Endothelial cell (in vitro differentiated cells): Measurements from ENCODE around the gene PADI1. TPM values are rescaled to one million over a fixed set of nuclear protein-coding genes. Genes with fewer than 3 reads are reported as not detected.

Experiments
- DNase-seq: peaks from one replicate; pipeline ENCODE4 v3.0.0; 2021; ENCODE audit warnings: low spot score
- H3K27ac Mint-ChIP-seq: one replicate; pipeline ENCODE4 v1.8.0; 2021; ENCODE audit warnings: mixed read lengths, inconsistent platforms; ENCODE audit not compliant: unreplicated experiment
- H3K27me3 Mint-ChIP-seq: one replicate; pipeline ENCODE4 v1.8.0; 2021; ENCODE audit warnings: mild to moderate bottlenecking, moderate library complexity, mixed read lengths, inconsistent platforms; ENCODE audit not compliant: unreplicated experiment
- H3K36me3 Mint-ChIP-seq: one replicate; pipeline ENCODE4 v1.8.0; 2021; ENCODE audit warnings: mild to moderate bottlenecking, low read depth, mixed read lengths, inconsistent platforms; ENCODE audit not compliant: unreplicated experiment
- H3K4me1 Mint-ChIP-seq: one replicate; pipeline ENCODE4 v1.8.0; 2021; ENCODE audit warnings: mild to moderate bottlenecking, mixed read lengths, inconsistent platforms; ENCODE audit not compliant: unreplicated experiment
- H3K4me3 Mint-ChIP-seq: one replicate; pipeline ENCODE4 v1.8.0; 2021; ENCODE audit warnings: mild to moderate bottlenecking, mixed read lengths, inconsistent platforms; ENCODE audit not compliant: unreplicated experiment
- H3K9me3 Mint-ChIP-seq: one replicate; pipeline ENCODE4 v1.8.0; 2021; ENCODE audit warnings: mixed read lengths, inconsistent platforms; ENCODE audit not compliant: unreplicated experiment
- total RNA-seq: library from RNA; stranded (reverse); fragmentation: NEBNext Ultra II Directional; extraction: Animal tissue kit (Norgen Biotek cat#: 25700); gene quantifications from one replicate; pipeline ENCODE4 v1.2.1, GENCODE V29; 2021; ENCODE audit not compliant: unreplicated experiment
- TF ChIP-seq, protein P1 (sequence below): fragments of 200-600 bp; sonication (generic); IDR thresholded peaks from one replicate; pipeline ENCODE4 v1.5.0; 2021; ENCODE audit warnings: antibody characterized with exemption; ENCODE audit not compliant: unreplicated experiment

The PADI1 gene
- total RNA-seq, 1 donor from 2014 or later = 0.08 TPM

DNA sequence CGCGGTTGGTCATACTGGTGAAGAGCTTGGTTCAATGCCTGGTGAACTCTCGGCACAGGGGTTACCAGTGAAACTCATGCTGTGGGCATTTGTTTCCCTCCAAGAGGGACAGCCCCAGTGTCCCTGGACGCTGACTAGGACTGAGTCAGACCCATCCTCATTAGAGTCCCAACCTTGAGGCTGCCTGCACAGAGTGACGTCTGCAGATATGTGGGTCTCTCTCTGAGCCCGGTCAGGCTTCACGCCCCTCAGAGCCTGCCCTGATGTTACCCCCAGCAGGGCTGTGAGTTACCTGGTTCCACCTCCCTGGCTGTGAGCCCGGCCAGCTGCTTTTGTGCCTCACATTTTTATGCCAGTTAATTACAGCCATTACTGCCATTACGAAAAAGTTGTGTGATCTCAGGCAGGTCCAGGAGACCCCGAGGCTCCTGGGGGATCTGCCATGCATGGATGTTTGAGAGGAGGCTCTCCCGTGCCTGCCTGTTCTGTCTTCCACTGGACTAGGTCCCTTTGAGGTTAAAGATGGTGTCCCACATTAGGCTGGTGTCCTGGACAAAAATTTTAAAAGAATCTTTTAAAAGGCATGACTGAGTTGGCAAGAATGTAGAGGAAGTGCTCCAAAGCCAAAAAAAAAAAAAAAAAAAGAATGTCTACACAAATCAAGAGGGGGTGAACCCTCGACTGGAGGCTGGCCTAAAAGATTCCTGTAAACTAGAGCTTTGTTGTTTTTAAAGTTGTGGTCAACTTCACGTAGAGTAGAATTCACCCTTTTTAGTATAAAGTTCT is 36.6 kb upstream of the PADI1 start:
- no peak overlapping the region for H3K27ac Mint-ChIP-seq
- no peak overlapping the region for H3K4me3 Mint-ChIP-seq
- no peaks in the 10 kb centered on the region for H3K9me3 Mint-ChIP-seq
- H3K4me1 Mint-ChIP-seq = no peaks in the 10 kb centered on the region
- H3K36me3 Mint-ChIP-seq = no peaks in the 10 kb centered on the region
- peaks cover 3% of the 10 kb centered on the region for H3K27me3 Mint-ChIP-seq
- TF ChIP-seq, protein P1, sequence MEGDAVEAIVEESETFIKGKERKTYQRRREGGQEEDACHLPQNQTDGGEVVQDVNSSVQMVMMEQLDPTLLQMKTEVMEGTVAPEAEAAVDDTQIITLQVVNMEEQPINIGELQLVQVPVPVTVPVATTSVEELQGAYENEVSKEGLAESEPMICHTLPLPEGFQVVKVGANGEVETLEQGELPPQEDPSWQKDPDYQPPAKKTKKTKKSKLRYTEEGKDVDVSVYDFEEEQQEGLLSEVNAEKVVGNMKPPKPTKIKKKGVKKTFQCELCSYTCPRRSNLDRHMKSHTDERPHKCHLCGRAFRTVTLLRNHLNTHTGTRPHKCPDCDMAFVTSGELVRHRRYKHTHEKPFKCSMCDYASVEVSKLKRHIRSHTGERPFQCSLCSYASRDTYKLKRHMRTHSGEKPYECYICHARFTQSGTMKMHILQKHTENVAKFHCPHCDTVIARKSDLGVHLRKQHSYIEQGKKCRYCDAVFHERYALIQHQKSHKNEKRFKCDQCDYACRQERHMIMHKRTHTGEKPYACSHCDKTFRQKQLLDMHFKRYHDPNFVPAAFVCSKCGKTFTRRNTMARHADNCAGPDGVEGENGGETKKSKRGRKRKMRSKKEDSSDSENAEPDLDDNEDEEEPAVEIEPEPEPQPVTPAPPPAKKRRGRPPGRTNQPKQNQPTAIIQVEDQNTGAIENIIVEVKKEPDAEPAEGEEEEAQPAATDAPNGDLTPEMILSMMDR = no peak
- DNase-seq = no peak

GRCh38 chr1:17170571-17170970 is 34.4 kb upstream of the PADI1 start:
- no peaks in the 10 kb centered on the region for H3K4me1 Mint-ChIP-seq
- H3K27me3 Mint-ChIP-seq = peaks cover 5% of the 10 kb centered on the region
- H3K27ac Mint-ChIP-seq = no peak overlapping the region
- H3K9me3 Mint-ChIP-seq = no peaks in the 10 kb centered on the region
- TF ChIP-seq, protein P1 = no peak
- no peaks in the 10 kb centered on the region for H3K36me3 Mint-ChIP-seq
- DNase-seq = no peak
- H3K4me3 Mint-ChIP-seq = no peak overlapping the region

- Mint-ChIP-seq H3K4me3 (no peak overlapping the region), H3K27ac (no peak overlapping the region), H3K9me3 (no peaks in the 10 kb centered on the region), H3K4me1 (no peaks in the 10 kb centered on the region), H3K27me3 (peaks cover 3% of the 10 kb centered on the region), H3K36me3 (no peaks in the 10 kb centered on the region)
- DNase-seq = no peak
- TF ChIP-seq, protein P1 = no peak
Measured at GRCh38 chr1:17173217-17173616, 31.7 kb upstream of the PADI1 start.

DNA sequence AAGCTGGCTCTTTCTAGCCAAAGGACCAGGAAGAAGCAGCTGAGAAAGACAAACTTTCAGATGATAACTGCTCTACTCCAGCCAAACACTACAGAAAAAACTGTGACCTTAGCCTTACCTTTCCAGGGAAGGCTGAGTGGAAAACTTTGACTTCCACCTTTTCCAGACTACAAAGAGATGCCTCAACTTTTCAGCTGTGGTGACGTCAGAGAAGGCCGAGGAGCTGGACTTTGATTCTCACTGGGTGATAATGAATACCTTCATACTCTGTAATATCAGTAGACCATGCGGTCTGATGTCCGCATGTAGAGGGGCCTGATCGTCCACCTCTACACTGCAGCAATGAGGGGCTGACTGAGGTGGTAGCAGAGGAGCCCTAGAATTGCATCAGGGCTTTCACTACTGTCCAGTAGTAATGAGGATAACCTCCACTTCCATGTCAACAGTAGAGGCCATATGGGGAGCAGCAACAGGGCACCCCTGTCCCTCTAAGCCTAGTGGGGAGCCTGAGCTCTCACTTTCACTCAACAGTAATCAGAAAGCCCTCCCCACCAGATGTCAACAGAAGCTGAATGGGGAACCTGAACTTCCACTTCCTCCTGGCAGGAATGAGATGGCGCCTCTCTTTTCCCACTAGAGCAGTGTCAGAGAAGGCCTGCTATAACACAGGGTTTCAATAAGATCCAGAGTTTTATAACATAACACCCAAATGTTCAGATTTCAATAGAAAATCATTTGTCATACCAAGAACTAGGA is 28.4 kb upstream of the PADI1 start:
- DNase-seq = no peak
- Mint-ChIP-seq H3K36me3 (no peaks in the 10 kb centered on the region), H3K9me3 (no peaks in the 10 kb centered on the region), H3K27ac (no peak overlapping the region), H3K4me3 (no peak overlapping the region), H3K4me1 (no peaks in the 10 kb centered on the region), H3K27me3 (peaks cover 3% of the 10 kb centered on the region)
- TF ChIP-seq, protein P1 = no peak

GRCh38 chr1:17177651-17178050 is 27.3 kb upstream of the PADI1 start:
- Mint-ChIP-seq H3K36me3 (no peaks in the 10 kb centered on the region), H3K9me3 (no peaks in the 10 kb centered on the region), H3K27ac (no peak overlapping the region), H3K4me3 (no peak overlapping the region), H3K27me3 (peaks cover 2% of the 10 kb centered on the region), H3K4me1 (no peaks in the 10 kb centered on the region)
- TF ChIP-seq, protein P1 = no peak
- no peak for DNase-seq
